NOMO-1 treated with DMSO at 0.1 percent for 48 hours (cell line): ENCODE results near the gene RIPPLY3.

Experiments used
- DNase-seq: peaks from one replicate; lab custom pipeline; 2025; ENCODE audit not compliant: unreplicated experiment; lab: John Stamatoyannopoulos, UW

The RIPPLY3 gene

GRCh38 chr21:37058261-37058660 is 51.8 kb downstream of the RIPPLY3 start:
- peak; percentile 45 for DNase-seq

DNA sequence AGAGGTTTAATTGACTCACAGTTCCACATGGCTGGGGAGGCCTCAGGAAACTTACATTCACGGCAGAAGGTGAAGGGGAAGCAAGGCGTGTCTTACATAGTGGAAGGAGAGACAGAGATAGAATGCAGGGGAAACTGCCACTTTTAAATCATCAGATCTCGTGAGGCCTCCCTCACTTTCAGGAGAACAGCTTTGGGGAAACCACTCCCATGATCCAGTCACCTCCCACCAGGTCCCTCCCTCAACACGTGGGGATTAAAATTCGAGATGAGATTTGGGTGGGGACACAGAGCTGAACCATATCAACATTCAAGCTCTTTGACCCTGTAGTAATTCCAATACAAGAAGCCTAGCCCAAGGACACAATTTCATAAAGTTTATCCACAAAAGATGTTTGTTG is 52.7 kb downstream of the RIPPLY3 start:
- DNase-seq: no peak

GRCh38 chr21:37060296-37060695 is 53.8 kb downstream of the RIPPLY3 start:
- no peak for DNase-seq

DNA sequence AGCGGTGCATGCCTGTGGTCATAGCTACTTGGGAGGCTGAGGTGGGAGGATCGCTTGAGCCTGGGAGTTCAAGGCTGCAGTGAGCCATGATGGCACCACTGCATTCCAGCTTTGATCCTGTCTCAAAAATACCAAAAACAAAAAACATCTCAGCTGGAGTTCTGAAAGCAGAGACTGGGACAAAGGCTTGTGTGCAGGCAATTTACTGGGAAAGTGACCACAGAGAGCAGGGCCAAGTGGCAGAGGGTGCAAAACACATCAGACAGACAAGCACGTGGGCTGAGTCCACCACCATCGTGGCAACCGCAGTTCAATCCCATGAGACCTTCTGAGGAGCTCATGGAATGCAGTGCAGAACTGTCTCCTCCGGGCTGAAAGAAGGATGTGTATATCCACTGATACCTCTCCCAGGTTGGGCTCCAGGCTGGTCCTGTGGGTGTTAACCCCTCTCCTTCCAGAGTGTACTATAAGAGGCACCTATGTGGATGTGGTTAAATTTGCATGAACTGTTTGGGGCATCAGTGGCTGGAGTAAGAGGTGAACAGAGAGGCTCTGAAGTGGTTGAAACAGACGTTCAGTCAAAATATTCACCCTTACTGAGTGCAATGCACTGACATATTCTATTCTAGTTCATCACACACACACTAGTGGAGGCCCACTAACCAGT is 55.6 kb downstream of the RIPPLY3 start:
- no peak for DNase-seq

DNA sequence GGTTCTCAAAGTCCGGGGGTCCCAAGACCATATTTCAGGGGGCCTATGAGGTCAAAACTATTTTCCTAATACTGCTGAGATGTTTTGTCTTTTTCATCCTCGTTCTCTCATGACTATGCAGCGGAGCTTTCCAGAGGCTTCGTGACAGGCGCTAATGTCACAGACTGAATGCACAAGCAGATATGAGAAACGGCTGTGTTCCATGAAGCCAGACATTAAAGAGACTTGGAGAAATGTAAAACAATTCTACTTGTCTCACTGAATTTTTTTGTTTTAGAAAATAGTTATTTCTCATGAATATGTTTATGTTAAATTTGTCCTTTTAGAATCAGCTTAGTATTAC is 56.1 kb downstream of the RIPPLY3 start:
- no peak for DNase-seq

- no peak for DNase-seq
Observed at GRCh38 chr21:37063433-37063832, 56.9 kb downstream of the RIPPLY3 start.

DNA sequence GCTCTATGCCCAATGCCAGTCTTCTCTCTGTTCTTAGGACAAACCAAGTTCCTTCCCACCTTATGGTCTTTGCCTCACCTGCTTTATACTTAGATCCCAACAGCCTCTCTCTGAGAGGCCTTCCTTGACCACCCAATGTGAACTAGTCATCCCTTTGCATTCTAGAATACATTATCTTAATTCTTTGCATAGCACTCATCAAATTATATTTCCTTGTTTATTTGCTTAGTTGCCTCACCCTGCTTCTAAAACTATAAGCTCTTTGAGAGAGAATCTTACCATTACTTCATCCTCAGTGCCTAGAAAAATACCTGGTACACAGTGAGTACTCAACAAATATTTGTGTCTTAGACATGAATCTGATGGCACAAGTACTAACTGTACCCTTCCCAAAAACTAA is 58.3 kb downstream of the RIPPLY3 start:
- DNase-seq: no peak

GRCh38 chr21:37065561-37066177 is 59.2 kb downstream of the RIPPLY3 start:
- no peak for DNase-seq
